H1 (cell line): ENCODE results near the gene LGALS3.

Experiments used
- BRCA1 ChIP-seq: IDR thresholded peaks from 2 replicates; pipeline ENCODE4 v1.6.1; 2012; ENCODE audit warnings: low read depth, low read length, improper control_type of control experiment
- CEBPB ChIP-seq: IDR thresholded peaks from 2 replicates; pipeline ENCODE4 v1.6.1; 2012; ENCODE audit warnings: low read depth, low read length
- CHD2 ChIP-seq: IDR thresholded peaks from 2 replicates; pipeline ENCODE4 v1.6.1; 2012; ENCODE audit warnings: low read length, improper control_type of control experiment
- CTCF ChIP-seq, 3 experiments: IDR thresholded peaks; 1 replicate in 2 of 3; 2 replicates in 1 of 3; pipeline versions ENCODE4 v1.5.1 to v1.6.1; 2011; ENCODE audit warnings: low read length in 3 of 3, mild to moderate bottlenecking in 3 of 3, inconsistent platforms in 2 of 3, low read depth in 1 of 3, moderate library complexity in 1 of 3; ENCODE audit not compliant: insufficient read depth in 1 of 3; ENCODE audit errors: control extremely low read depth in 1 of 3
- EGR1 ChIP-seq: IDR thresholded peaks from 2 replicates; pipeline ENCODE4 v1.6.1; 2011; ENCODE audit warnings: low read depth, low read length, borderline replicate concordance
- EP300 ChIP-seq, 2 experiments: IDR thresholded peaks; 1 replicate in 1 of 2; 2 replicates in 1 of 2; pipeline ENCODE4 v1.6.1; 2011 to 2012; ENCODE audit warnings: low read depth in 2 of 2, low read length in 2 of 2, mild to moderate bottlenecking in 2 of 2, borderline replicate concordance in 1 of 2, inconsistent platforms in 1 of 2, moderate library complexity in 1 of 2
- JUND ChIP-seq: IDR thresholded peaks from 2 replicates; pipeline ENCODE4 v1.6.1; 2011; ENCODE audit warnings: mild to moderate bottlenecking, improper control_type of control experiment, low read length
- SIN3A ChIP-seq, 2 experiments: IDR thresholded peaks in 1 of 2; conservative IDR thresholded peaks in 1 of 2; 2 replicates each; pipeline ENCODE4 v1.6.1; 2011 to 2012; ENCODE audit warnings: low read length in 2 of 2, improper control_type of control experiment in 1 of 2, low read depth in 1 of 2, mild to moderate bottlenecking in 1 of 2
- TEAD4 ChIP-seq: IDR thresholded peaks from 2 replicates; pipeline ENCODE4 v1.6.1; 2012; ENCODE audit warnings: low read depth, low read length, inconsistent platforms, mixed read lengths
- USF2 ChIP-seq: IDR thresholded peaks from 2 replicates; pipeline ENCODE4 v1.6.1; 2011; ENCODE audit warnings: low read length, improper control_type of control experiment

GRCh38 chr14:55097881-55098560 is 31.0 kb upstream of the LGALS3 start:
- TF ChIP-seq CTCF (IDR thresholded peaks at IDR 0.05; ENCODE audit: control extremely low read depth in 1 of 3, insufficient read depth in 1 of 3, low read depth in 1 of 3, low read length in 3 of 3) (no peak), SIN3A (conservative IDR thresholded peaks at IDR 0.05 in 1 of 2, IDR thresholded peaks at IDR 0.05 in 1 of 2; ENCODE audit: low read depth in 1 of 2, low read length in 2 of 2) (no peak), JUND (no peak), EP300 (IDR thresholded peaks at IDR 0.05; ENCODE audit: borderline replicate concordance in 1 of 2, low read depth in 2 of 2, low read length in 2 of 2) (no peak), CHD2 (no peak), TEAD4 (no peak), USF2 (no peak), BRCA1 (no peak), EGR1 (no peak), CEBPB (no peak)
